DMS 273 (cell line): ENCODE results near the gene KCNS3.

Experiments used
- DNase-seq: peaks from one replicate; lab custom pipeline; 2025; ENCODE audit not compliant: unreplicated experiment; lab: John Stamatoyannopoulos, UW

Gene KCNS3, protein sequence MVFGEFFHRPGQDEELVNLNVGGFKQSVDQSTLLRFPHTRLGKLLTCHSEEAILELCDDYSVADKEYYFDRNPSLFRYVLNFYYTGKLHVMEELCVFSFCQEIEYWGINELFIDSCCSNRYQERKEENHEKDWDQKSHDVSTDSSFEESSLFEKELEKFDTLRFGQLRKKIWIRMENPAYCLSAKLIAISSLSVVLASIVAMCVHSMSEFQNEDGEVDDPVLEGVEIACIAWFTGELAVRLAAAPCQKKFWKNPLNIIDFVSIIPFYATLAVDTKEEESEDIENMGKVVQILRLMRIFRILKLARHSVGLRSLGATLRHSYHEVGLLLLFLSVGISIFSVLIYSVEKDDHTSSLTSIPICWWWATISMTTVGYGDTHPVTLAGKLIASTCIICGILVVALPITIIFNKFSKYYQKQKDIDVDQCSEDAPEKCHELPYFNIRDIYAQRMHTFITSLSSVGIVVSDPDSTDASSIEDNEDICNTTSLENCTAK

GRCh38 chr2:17878281-17879136, at the start of gene KCNS3:
Gene KCNS3 (plus strand): TSS chr2:17878667. CDS start chr2:17931009, 52,342 bp downstream.
- peak; percentile 83 for DNase-seq

- peak; percentile 96 for DNase-seq
These were observed 48.1 kb upstream of the KCNS3 start for GRCh38 chr2:17830053-17831034.

DNA sequence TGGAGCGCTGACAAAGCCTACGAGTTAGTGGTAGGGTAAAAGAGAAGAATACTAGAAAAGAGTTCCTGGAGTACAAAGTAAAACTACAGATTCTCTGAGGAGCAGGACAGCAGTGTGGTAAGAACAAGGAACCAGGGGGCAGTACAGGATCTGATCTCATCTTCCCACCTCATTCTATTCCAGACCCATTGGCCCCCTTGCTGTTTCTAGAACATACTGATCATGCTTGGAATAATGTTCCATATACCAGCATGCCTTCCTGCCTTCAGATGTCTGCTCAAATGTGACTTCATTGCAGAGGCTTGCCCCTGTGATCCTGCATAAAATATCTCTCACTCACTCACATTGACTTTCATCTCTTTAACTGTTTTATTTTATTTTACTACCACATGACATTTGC, 43.0 kb upstream of the KCNS3 start:
- DNase-seq: no peak

- DNase-seq: no peak
These were observed 38.5 kb upstream of the KCNS3 start for GRCh38 chr2:17839959-17840358.

GRCh38 chr2:17843457-17843856, 35.0 kb upstream of the KCNS3 start:
- no peak for DNase-seq

DNA sequence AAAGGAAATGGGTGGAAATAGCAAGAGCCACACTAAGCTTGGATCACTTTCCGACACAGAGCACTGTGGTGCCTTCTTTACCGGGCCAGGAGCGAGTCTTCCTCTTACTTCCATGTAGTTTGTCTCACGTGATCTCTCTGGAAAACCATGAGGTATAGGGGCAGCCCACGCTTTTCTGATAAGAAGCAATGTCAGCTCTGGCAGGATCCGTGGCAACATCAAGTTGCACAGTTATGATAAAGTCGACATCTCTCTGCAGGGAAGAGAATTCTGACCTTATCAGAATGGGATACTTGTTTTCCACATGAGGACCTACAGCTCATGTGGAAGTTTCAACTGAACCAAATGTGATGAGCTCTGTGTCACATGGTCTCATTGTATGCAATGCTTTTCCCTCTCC, 32.7 kb upstream of the KCNS3 start:
- no peak for DNase-seq

DNA sequence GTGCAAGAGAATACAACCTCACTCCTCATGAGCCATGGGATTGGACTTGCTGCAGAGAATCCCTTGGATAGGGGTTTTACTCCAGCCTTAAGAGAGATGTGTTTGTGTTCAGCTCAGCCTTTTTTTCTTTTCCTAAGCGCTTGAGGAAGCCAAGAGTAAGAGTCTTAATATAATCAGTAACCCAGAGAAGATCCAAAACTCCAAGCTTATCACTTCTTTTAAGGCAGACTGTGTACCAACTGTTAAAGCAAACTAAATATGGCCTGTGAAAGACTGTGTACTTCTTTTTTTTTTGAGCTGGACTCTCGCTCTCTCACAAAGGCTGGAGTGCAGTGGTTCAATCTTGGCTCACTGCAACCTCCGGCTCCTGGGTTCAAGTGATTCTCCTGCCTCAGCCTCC, 31.8 kb upstream of the KCNS3 start:
- no peak for DNase-seq

DNA sequence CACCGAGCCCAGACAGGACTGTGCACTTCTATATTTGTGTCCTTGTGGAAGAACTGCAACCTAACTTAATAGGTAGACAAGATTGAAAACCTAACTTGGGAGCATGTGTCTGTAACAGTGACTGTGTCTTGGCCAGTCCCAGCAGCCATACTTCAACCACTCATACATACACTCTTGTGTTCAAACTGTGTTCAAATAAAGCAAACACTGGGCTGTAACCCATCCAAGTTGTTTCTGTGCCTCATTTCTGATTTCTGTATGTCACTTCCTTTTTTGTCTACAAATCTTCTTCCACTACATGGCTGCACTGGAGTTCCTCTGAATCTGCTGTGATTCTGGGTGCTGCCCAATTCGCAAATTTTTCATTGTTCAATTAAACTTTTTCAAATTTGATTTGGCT, 31.2 kb upstream of the KCNS3 start:
- no peak for DNase-seq

- no peak for DNase-seq
These were observed 29.2 kb upstream of the KCNS3 start for GRCh38 chr2:17849275-17849674.

- DNase-seq: peak; percentile 10
These were observed 28.3 kb upstream of the KCNS3 start for GRCh38 chr2:17850151-17850550.

DNA sequence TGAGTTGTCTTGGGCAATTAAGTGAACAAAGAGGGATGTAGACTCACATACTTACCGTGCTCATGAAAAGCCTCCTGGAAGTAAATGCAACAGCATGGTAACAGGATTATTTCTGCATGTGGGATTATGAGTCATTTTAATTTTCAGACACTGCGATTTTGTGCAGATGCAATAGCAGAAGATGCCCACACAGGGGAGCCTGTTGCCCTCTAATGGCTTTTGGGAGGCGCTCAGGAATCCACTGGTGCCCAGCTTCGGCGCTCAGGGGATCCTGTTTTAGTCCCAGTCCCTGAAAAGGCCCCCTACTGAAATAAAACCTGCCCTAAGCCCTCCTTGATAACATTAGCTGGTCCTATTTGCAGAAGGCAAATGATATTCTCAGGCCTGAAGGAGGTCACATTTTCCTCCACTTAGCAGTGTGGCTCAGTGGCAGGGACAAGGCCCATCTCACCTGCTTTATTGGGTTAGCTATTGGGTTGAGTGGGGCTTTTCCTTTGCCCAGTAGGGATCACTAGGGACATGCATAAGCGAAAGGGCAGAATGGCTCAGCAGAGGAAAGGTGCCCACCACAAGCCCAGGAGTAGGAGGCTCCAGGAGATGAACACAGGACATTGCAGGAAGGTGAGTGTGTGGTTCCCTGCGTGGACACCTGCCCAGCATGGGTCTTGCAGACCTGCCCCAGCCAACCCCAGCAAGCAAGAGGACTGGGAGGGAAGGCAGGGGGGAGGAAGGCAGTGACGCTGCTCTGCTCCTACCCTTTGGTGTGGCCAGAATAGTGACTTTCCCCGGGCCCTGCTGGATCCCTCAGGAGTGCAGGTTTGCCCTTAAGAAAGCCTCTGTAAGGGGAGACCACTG, 26.5 kb upstream of the KCNS3 start:
- DNase-seq: peak; percentile 85

- DNase-seq: no peak
These were observed 24.7 kb upstream of the KCNS3 start for GRCh38 chr2:17853799-17854198.

DNA sequence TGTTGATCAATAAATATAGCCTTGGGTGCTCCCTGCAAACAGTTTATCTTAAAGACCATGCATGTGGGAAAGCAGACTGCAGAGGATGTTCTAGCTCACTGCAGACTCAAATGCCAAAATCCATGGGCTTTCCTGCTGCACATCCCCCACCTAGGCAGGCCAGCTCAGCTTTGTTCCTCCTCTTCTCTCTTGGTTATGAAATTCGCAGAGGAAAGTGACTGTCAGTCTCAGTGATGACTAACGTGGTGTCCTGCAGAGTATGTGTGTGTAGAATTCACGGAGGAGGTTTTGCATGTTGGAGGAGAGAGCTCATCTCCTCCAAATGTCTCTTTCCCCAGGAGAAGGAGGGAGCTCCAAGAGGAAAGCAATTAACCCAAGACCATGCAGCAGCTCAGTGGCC, 21.4 kb upstream of the KCNS3 start:
- peak; percentile 69 for DNase-seq

- DNase-seq: peak; percentile 28
These were observed 20.4 kb upstream of the KCNS3 start for GRCh38 chr2:17858064-17858463.

DNA sequence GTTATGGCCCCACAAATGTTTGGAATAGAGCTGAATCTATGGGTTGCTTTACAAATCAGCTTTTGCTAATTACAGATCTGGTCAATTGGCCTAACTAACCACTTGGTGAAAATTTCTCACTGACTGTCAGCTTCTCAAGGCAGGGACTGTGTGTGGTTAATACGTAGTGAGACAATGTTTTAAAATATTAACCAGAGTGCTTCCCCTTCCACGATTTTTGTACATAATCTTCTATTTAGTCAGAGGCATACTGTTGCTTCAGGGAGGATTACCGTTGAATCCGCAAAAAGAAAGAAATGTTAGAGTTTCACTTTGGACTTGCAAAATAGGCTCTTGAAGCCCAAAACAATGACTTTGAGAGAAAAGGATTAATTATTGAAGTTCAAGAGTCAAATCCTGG, 14.9 kb upstream of the KCNS3 start:
- DNase-seq: no peak

- DNase-seq: no peak
These were observed 13.8 kb upstream of the KCNS3 start for GRCh38 chr2:17864676-17865075.

GRCh38 chr2:17867133-17867532, 11.3 kb upstream of the KCNS3 start:
- DNase-seq: no peak

- no peak for DNase-seq
These were observed 9.3 kb upstream of the KCNS3 start for GRCh38 chr2:17869128-17869527.

DNA sequence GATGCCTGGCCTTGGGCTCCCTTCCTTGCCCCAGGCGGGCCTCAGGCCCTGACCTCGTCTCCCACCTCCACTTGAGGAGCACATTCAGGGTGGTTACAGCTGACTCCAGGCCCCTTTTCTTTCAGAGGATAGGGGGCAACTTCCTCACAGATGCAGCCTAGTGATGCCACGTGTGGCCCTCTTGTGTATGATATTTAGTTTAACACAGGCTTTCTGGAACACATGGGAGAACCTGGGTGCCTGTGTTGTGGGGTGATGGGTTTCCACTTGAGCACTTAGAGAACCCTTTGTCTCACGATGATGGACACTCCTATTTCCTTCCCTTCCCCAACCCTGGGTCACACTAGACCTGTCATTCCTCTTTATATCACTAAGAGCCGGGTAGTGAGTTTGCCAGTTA, 6.8 kb upstream of the KCNS3 start:
- no peak for DNase-seq

DNA sequence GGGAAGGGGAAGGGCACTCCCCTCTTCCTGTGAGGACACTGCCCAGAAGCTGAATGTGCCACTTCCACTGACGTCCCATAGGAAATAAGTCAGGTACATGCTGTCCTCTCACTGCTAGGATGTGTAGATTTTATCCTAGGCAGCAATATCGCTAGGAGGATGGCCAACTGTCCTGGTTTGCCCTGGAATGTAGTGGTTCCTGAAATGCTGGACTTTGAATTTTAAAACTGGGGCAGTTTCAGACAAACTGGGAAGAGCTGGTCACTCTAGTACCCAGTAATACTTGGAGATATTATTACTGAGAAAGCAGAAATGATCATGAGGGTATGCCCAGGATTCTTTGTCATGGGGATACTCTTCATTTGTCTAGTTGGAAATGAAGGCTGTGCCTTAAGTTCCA, 5.4 kb upstream of the KCNS3 start:
- DNase-seq: no peak
